ENCODE data around the gene SLC39A7. TPM values are rescaled to one million over a fixed set of nuclear protein-coding genes. Genes with fewer than 3 reads are reported as not detected.

Gene SLC39A7
- total and polyA plus RNA-seq, 2 of the 13 experiments (the other 11 are each of a cell fraction or from before 2014, with no cell fraction given) = 142 to 229 TPM

GRCh38 chr6:33248932-33249731 lies 48.5 kb downstream of the SLC39A7 start (continued):
- TF ChIP-seq FOXA1 (IDR thresholded peaks at IDR 0.05) = no peak
- TF ChIP-seq FOXA1 (CRISPR knock-in tag; IDR thresholded peaks at IDR 0.05) = peak; percentile 41
- TF ChIP-seq JUN (CRISPR knock-in tag; IDR thresholded peaks at IDR 0.05) = 0 out of 2 replicates have a peak, but pooled peaks have one; percentile 34
- TF ChIP-seq ZFP82 (CRISPR knock-in tag; IDR thresholded peaks at IDR 0.05; ENCODE audit: borderline replicate concordance) = no peak
- TF ChIP-seq ZNF746 (CRISPR knock-in tag; IDR thresholded peaks at IDR 0.05) = no peak
- TF ChIP-seq ZNF567 (CRISPR knock-in tag; IDR thresholded peaks at IDR 0.05; ENCODE audit: borderline replicate concordance) = peak; percentile 3; the same call in 1 of the 2 replicates
- peak; percentile 52; the same call in 1 of the 2 replicates for TF ChIP-seq KDM5A (IDR thresholded peaks at IDR 0.05; ENCODE audit: borderline replicate concordance, low read length)
- TF ChIP-seq MTA1 (CRISPR knock-in tag; IDR thresholded peaks at IDR 0.05; ENCODE audit: borderline replicate concordance) = peak; percentile 67; the same call in 1 of the 2 replicates
- TF ChIP-seq SYNCRIP (IDR thresholded peaks at IDR 0.05; ENCODE audit: insufficient read depth, low read depth, low read length) = no peak
- TF ChIP-seq SMARCE1 (IDR thresholded peaks at IDR 0.05; ENCODE audit: borderline replicate concordance) = no peak
- no peak; the same call in 1 of the 2 replicates for TF ChIP-seq ZSCAN9 (CRISPR knock-in tag; IDR thresholded peaks at IDR 0.05; ENCODE audit: borderline replicate concordance)
- 0 out of 2 replicates have a peak, but pooled peaks have one; percentile 55 for TF ChIP-seq SNAPC2 (CRISPR knock-in tag; IDR thresholded peaks at IDR 0.05)
- no peak for TF ChIP-seq ZNF740 (CRISPR knock-in tag; IDR thresholded peaks at IDR 0.05)
- peak; percentile 17; the same call in 1 of the 2 replicates for TF ChIP-seq POLR2AphosphoS2 (IDR thresholded peaks at IDR 0.05; ENCODE audit: low read depth, low read length)
- peak; percentile 93 for TF ChIP-seq SP2 (CRISPR knock-in tag; IDR thresholded peaks at IDR 0.05)
- TF ChIP-seq KLF15 (CRISPR knock-in tag; IDR thresholded peaks at IDR 0.05; ENCODE audit: borderline replicate concordance) = peak; percentile 87; the same call in 1 of the 2 replicates
- peak; percentile 27 for TF ChIP-seq ZFP36L1 (CRISPR knock-in tag; IDR thresholded peaks at IDR 0.05)
- no peak for TF ChIP-seq ZNF10 (CRISPR knock-in tag; IDR thresholded peaks at IDR 0.05; ENCODE audit: borderline replicate concordance, low read depth)
- TF ChIP-seq ZNF619 (CRISPR knock-in tag; IDR thresholded peaks at IDR 0.05) = peak; percentile 19; the same call in 1 of the 2 replicates
- no peak; the same call in 1 of the 2 replicates for TF ChIP-seq TBP (CRISPR knock-in tag; IDR thresholded peaks at IDR 0.05)
- peak; percentile 58; the same call in 1 of the 2 replicates for TF ChIP-seq ZNF776 (CRISPR knock-in tag; IDR thresholded peaks at IDR 0.05)
- TF ChIP-seq ZMYM4 (CRISPR knock-in tag; IDR thresholded peaks at IDR 0.05) = peak; percentile 69
- TF ChIP-seq ZNF782 (CRISPR knock-in tag; IDR thresholded peaks at IDR 0.05; ENCODE audit: borderline replicate concordance) = peak; percentile 37
- peak; percentile 60 for TF ChIP-seq MAFF (IDR thresholded peaks at IDR 0.05; ENCODE audit: low read depth, low read length)
- TF ChIP-seq TP53 (CRISPR knock-in tag; conservative IDR thresholded peaks at IDR 0.05) = 0 out of 2 replicates have a peak, but pooled peaks have one; percentile 64
- no peak; the same call in 1 of the 2 replicates for TF ChIP-seq ZNF83 (CRISPR knock-in tag; IDR thresholded peaks at IDR 0.05; ENCODE audit: borderline replicate concordance)
- peak; percentile 62 for TF ChIP-seq HINFP (CRISPR knock-in tag; IDR thresholded peaks at IDR 0.05; ENCODE audit: low read depth)
- TF ChIP-seq JUND (CRISPR knock-in tag; IDR thresholded peaks at IDR 0.05) = no peak
- TF ChIP-seq HNRNPL (IDR thresholded peaks at IDR 0.05; ENCODE audit: low read depth, low read length) = peak; percentile 98
- peak; percentile 25; the same call in 1 of the 2 replicates for TF ChIP-seq ZNF7 (CRISPR knock-in tag; IDR thresholded peaks at IDR 0.05)
